SW 1271 (cell line): ENCODE data around the gene AAK1.
"Not testable (repeated sequence)": the region's sequence is repeated elsewhere in the genome, so short reads cannot be mapped to it uniquely, and the experiment has no call there.

Source experiments
- DNase-seq, 2 experiments: peaks; one replicate each; lab custom pipeline; 2025; lab: John Stamatoyannopoulos, UW

The AAK1 gene

GRCh38 chr2:69600425-69600824, 43.1 kb downstream of the AAK1 start:
- no peak for DNase-seq

- no peak for DNase-seq
Measured at GRCh38 chr2:69597843-69598610, 45.5 kb downstream of the AAK1 start.

GRCh38 chr2:69597105-69597504, 46.4 kb downstream of the AAK1 start:
- no peak for DNase-seq

- DNase-seq: no peak
Measured at GRCh38 chr2:69594341-69594740, 49.2 kb downstream of the AAK1 start.

DNA sequence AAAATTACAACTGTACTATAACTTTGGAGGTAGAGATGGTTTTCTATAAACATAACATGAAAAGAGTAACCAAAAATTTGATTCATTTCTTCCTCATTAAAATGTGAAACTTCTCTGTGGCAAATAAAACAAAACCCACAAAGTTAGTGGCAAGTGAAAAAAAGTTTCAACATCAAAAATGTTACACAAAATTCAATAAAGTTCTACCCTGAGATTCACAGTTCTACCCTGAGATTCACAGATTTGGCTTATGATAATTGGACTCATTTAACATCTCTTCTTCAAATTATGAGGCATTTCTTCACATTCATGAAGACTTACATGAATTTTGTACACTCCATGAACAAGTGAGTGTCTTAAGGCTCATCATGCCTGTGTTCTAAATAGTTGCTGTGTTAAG, 51.0 kb downstream of the AAK1 start:
- DNase-seq: no peak

DNA sequence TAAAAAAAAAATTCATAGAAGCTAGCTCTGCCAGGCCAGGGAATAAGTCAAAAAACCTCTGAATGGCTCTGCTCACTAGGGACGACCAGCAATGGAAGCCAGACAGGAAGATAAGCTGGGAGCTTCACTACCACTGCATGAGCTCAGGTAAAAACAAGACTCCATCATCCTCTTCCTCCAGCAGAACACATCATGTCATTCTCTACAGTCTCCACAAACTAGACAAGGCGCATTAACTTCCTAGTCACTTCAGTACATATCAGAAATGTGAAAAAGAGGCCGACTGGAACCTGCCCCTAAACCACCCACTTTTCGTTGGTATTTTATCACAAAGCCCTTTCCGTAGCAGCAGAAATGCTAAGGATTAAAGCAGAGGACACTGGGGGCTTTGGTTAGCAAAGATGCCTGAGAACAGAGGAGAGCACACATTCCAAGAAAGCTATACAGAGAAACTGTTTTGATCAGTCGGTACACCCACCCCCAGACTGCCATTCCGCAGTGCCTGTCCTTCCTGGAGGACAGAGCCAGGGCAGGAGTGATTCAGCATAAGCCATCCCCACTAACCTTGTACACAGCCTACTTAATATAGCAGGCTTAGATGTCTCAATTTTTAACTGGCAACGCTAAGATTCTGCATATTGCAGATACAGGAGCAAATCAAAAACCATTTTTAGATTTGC, 53.4 kb downstream of the AAK1 start:
- DNase-seq: no peak

GRCh38 chr2:69588945-69589344, 54.6 kb downstream of the AAK1 start:
- no peak for DNase-seq

- DNase-seq: no peak
Measured at GRCh38 chr2:69588403-69588802, 55.1 kb downstream of the AAK1 start.

DNA sequence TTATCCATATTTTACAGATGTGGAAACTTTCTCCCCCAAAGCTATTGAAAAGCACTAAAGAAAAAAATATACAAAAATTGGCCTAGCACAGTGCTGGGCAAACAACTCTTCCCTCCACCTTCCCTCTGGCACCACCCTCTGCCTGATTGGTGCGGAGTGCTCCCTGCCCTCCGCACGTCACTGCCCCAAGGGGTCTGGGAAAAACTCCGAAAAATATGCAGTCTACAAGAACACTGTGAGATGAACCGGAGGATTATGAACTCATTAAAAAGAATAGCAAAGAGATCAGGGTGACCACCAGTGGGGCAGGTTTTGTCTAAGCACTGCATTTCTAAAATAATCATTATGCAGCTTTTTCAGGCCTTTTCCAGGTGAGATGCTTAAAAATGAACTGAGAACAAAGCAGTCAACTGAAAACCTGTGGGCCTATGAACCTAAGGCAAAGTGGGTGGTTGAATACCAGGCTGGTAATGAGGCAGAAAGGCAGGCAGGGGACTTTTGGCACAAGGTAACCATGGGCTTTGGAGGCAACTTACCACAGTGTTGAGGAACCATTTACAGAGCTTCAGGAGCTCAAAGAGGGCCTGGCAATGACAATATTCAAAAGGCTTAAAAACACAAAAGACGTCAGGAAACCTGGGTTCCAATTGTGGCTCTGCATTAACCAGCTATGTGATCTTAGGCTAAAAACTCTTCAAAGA, 57.5 kb downstream of the AAK1 start:
- no peak for DNase-seq

DNA sequence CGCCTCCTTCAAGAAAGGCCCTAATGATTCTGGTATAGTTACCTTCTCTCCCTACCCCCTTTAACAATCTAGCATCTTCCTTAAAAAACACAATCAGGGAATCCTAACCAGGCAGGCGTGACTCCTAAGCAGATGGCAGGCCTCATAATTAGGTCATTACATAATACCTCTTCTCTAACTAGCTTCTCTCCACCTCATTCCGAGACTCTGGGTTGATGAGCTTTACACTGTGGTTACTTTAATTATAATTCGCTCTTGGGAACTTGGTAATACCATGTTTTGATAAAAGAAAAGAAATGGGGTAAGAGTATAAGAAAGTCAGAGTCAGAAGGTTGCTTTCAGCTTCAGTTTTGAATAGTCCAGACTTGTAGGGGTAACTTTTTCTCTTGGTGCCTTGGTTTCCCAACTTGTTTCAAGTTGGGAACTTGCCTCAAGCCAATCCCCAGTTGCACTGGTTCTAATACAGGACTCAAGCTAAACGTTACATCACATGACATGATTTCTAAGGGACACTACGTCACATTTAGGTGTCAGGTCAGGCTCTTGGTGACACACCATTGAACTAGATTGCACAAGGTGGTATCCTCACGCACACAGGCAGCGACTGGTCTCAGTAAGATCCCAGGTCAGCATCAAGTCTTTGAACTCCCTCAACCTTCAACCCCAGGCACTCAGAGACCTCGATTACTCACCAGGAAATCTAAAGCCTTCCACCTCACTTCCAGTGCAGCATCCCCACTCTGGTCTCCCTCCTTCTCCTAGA, 59.2 kb downstream of the AAK1 start:
- DNase-seq: no peak

DNA sequence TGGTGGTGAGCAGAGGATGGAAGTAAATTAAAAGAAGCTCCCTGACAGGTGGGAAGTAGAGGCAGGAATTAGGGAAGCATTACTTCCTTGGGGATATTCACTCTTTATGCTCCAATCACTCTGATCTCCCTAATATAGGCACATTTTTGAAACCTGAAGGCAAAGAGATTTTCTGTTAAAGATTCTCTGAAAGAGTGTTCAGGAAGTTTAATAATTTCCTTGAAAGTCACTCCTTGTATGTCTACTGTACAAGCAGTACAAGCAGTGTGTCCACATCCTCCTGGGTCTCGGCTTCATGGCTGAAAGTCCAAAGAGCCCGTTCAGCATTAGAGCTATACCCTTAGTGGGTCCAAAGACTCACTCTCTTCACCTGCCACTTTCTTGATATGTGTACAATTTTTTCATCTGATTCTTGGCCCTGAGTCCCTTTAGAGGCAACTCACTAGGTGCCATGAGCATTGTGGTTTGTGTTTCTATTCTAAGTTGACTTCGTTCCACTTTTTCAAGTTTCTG, 60.2 kb downstream of the AAK1 start:
- DNase-seq: no peak

- no peak for DNase-seq
Measured at GRCh38 chr2:69582582-69583176, 60.9 kb downstream of the AAK1 start.

DNA sequence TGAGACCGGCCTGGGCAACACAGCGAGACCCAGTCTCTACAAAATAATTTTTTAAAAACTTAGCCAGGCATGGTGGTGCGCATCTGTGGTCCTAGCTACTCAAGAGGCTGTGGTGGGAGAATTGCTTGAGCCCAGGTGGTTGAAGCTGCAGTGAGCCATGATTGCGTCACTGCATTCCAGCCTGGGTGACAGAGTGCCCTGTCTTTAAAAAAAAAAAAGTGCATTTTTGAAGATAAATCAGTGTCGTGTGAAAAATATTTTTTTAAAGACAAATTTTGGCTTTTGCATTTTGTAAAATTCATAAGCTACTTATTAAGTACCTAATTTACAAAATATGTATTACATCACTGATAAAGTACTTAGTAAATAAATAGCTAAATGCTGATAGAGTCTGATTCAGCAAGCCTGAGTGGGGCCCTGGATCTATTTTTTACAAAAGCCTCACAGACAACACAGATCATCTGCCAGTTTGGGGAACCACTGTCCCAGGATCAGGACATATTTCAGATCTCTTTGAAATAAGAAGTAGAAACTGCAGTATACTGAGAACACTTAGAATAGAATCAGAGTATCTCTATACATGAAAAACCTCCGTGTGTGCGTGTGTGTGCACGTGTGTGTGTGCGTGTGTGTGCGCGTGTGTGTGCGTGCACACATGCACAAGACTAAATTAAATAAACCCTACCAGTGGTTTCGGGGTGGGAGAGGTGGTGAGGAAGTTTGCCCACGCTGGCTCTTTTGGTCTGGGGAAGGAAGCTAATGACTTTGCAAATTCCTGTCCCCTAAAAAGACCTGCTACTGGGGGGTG, 61.6 kb downstream of the AAK1 start:
- DNase-seq: no peak

DNA sequence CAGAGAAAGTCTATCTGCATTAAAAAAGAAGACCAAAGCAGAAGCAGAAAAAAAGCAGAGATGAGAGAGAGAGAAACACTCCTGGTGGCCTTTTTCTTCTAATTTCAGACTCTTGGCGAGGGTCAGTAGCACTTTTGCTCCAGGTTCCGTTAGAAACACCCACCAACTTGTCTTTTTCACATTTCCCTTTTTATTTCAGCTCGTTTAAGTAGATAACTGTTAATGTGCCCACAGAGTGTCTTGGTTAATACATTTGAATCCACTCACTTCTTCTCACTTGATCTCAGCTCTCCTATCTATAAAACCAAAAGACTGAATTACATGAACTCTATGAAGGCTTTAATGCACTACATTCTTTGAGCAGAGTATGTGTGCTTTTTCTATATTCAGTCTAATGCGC, 63.1 kb downstream of the AAK1 start:
- DNase-seq: no peak

DNA sequence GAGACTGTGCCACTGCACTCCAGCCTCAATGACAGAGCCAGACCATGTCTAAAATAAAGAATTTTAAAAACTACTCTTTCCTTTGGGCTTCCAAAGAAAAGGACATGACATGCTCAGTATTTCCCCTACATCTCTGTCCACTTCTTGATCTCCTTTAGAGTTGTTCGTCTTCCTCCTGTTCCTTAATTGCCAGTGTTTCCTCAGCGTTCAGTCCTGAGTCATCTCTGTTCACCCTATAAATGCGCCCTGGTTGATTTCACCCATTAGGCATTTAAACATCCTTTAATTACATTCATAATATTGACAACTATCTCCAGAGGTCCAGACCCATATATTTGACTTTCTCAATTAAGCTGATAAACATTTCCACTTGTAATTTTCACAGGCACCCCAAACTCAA, 64.0 kb downstream of the AAK1 start:
- no peak for DNase-seq

GRCh38 chr2:69578198-69578540, 65.4 kb downstream of the AAK1 start:
- DNase-seq: no peak

- no peak for DNase-seq
Measured at GRCh38 chr2:69577467-69578197, 65.9 kb downstream of the AAK1 start.

DNA sequence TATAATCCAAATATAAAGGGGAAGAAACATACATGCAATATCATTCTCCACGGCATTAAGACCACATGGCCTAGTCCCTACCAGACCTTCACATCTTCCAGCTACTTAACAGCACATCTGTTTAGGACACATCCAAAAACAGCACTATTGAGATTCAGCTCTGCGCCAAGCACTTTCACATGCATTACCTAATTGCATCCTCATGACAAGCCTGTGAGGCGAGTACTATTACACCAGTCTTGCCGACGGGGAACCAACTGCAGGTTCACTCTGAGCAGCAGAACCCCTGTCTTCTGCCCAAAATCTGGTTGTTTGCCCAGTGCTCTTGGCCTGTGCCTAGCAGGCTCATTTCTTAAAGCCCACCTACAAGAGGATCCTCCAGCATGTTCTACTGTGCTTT, 66.7 kb downstream of the AAK1 start:
- DNase-seq: no peak

- no peak for DNase-seq
Measured at GRCh38 chr2:69575926-69576325, 67.6 kb downstream of the AAK1 start.

DNA sequence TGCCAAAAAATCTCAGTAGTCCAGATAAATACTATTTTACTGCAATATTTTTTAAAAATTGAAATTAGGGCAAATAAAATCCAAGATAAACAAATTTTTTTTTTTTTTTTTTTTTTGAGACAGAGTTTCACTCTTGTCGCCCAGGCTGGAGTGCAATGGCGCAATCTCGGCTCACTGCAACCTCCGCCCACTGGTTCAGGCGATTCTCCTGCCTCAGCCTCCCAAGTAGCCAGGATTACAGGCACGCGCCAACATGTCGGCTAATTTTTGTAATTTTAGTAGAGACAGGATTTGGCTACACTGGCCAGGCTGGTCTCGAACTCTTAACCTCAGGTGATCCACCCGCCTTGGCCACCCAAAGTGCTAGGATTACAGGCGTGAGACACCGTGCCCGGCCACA, 68.2 kb downstream of the AAK1 start:
- DNase-seq: not testable (repeated sequence)
